Left forelimb (tissue), 1 donor: ENCODE results near the gene POU2F1.
"Not testable (repeated sequence)": the region's sequence is repeated elsewhere in the genome, so short reads cannot be mapped to it uniquely, and the experiment has no call there.

ENCODE experiments used
- DNase-seq: peaks from one replicate; pipeline ENCODE4 v3.0.0-alpha.2; 2018; ENCODE audit warnings: low spot score

Gene POU2F1

GRCh38 chr1:167205306-167206050 lies 15.2 kb upstream of the POU2F1 start:
- DNase-seq: not testable (repeated sequence)

GRCh38 chr1:167206166-167206835 lies 14.4 kb upstream of the POU2F1 start:
- no peak for DNase-seq

GRCh38 chr1:167207940-167208623 lies 12.6 kb upstream of the POU2F1 start:
- no peak for DNase-seq

- DNase-seq: no peak
These were observed 12.1 kb upstream of the POU2F1 start for GRCh38 chr1:167208624-167208976.

GRCh38 chr1:167209044-167209443 lies 11.6 kb upstream of the POU2F1 start:
- DNase-seq: no peak

GRCh38 chr1:167210966-167211674 lies 9.6 kb upstream of the POU2F1 start:
- no peak for DNase-seq

GRCh38 chr1:167212025-167212424 lies 8.7 kb upstream of the POU2F1 start:
- DNase-seq: no peak

GRCh38 chr1:167216809-167217208 lies 3.9 kb upstream of the POU2F1 start:
- DNase-seq: no peak

- DNase-seq: no peak
These were observed 1.5 kb upstream of the POU2F1 start for GRCh38 chr1:167219194-167219593.

- peak; percentile 85 for DNase-seq
These were observed 795 bp upstream of the POU2F1 start for GRCh38 chr1:167219646-167220536.

- peak; percentile 68 for DNase-seq
These were observed 546 bp downstream of the POU2F1 start for GRCh38 chr1:167221126-167221737.

GRCh38 chr1:167221738-167222610 lies 1.3 kb downstream of the POU2F1 start:
- DNase-seq: peak; percentile 79

GRCh38 chr1:167223144-167224103 lies 2.7 kb downstream of the POU2F1 start:
- no peak for DNase-seq

- DNase-seq: not testable (repeated sequence)
These were observed 4.1 kb downstream of the POU2F1 start for GRCh38 chr1:167224734-167225235.

- DNase-seq: no peak
These were observed 5.2 kb downstream of the POU2F1 start for GRCh38 chr1:167225920-167226319.

GRCh38 chr1:167227934-167228378 lies 7.3 kb downstream of the POU2F1 start:
- no peak for DNase-seq

GRCh38 chr1:167229719-167230385 lies 9.2 kb downstream of the POU2F1 start:
- DNase-seq: no peak

- no peak for DNase-seq
These were observed 9.8 kb downstream of the POU2F1 start for GRCh38 chr1:167230437-167230836.
